HepG2 (cell line): Measurements from ENCODE around the gene VPS25. TPM values are rescaled to one million over a fixed set of nuclear protein-coding genes. Genes with fewer than 3 reads are reported as not detected.

Experiments
- HNF4G ChIP-seq, 2 experiments: sonication (generic) in 1 of 2; formaldehyde crosslinking in 1 of 2; IDR thresholded peaks; 2 replicates each; pipeline versions ENCODE4 v1.4.0 to v1.6.1; 2011 to 2020; ENCODE audit warnings: borderline replicate concordance in 2 of 2, low read depth in 2 of 2, mild to moderate bottlenecking in 2 of 2, low read length in 1 of 2, missing genetic modification reagents in 1 of 2, moderate library complexity in 1 of 2
- HNRNPL ChIP-seq: fragments of 200-400 bp; formaldehyde crosslinking; IDR thresholded peaks from 2 replicates; pipeline ENCODE4 v1.6.1; 2017; ENCODE audit warnings: mild to moderate bottlenecking, low read depth, low read length
- HOXA7 ChIP-seq: sonication (generic); formaldehyde crosslinking; IDR thresholded peaks from 2 replicates; pipeline ENCODE4 v1.8.1; 2022; ENCODE audit warnings: mild to moderate bottlenecking, missing genetic modification reagents, moderate library complexity
- SIN3B ChIP-seq: fragments of 150-350 bp; IDR thresholded peaks from 2 replicates; pipeline ENCODE4 v1.6.1; 2014; ENCODE audit warnings: low read length
- SMAD9 ChIP-seq: sonication (generic); formaldehyde crosslinking; IDR thresholded peaks from 2 replicates; pipeline ENCODE4 v1.5.1; 2020; ENCODE audit warnings: mild to moderate bottlenecking, missing genetic modification reagents
- ZEB1 ChIP-seq: IDR thresholded peaks from 2 replicates; pipeline ENCODE4 v1.6.1; 2012; ENCODE audit warnings: mild to moderate bottlenecking, low read depth, inconsistent platforms; ENCODE audit not compliant: insufficient replicate concordance
- ZNF160 ChIP-seq: sonication (generic); formaldehyde crosslinking; IDR thresholded peaks from 2 replicates; pipeline ENCODE4 v1.8.0; 2022; ENCODE audit warnings: mild to moderate bottlenecking, inconsistent platforms, missing genetic modification reagents
- ZNF333 ChIP-seq: sonication (generic); formaldehyde crosslinking; IDR thresholded peaks from 2 replicates; pipeline ENCODE4 v1.4.0; 2020; ENCODE audit warnings: mild to moderate bottlenecking, missing genetic modification reagents, borderline replicate concordance
- ZNF446 ChIP-seq: sonication (generic); formaldehyde crosslinking; IDR thresholded peaks from 2 replicates; pipeline ENCODE4 v1.5.0; 2020; ENCODE audit warnings: mild to moderate bottlenecking, missing genetic modification reagents
- ZNF543 ChIP-seq: sonication (generic); formaldehyde crosslinking; IDR thresholded peaks from 2 replicates; pipeline ENCODE4 v1.4.0; 2020; ENCODE audit warnings: mild to moderate bottlenecking, missing genetic modification reagents
- ZNF552 ChIP-seq: sonication (generic); formaldehyde crosslinking; IDR thresholded peaks from 2 replicates; pipeline ENCODE4 v1.9.0; 2022; ENCODE audit warnings: missing genetic modification reagents, mild to moderate bottlenecking, borderline replicate concordance
- ZNF766 ChIP-seq: sonication (generic); formaldehyde crosslinking; IDR thresholded peaks from 2 replicates; pipeline ENCODE4 v1.5.0; 2020; ENCODE audit warnings: missing genetic modification reagents, borderline replicate concordance
- ZNF800 ChIP-seq: sonication (generic); formaldehyde crosslinking; IDR thresholded peaks from 2 replicates; pipeline ENCODE4 v1.4.0; 2020; ENCODE audit warnings: missing genetic modification reagents
- ZNF839 ChIP-seq: sonication (generic); formaldehyde crosslinking; IDR thresholded peaks from 2 replicates; pipeline ENCODE4 v1.4.0; 2020; ENCODE audit warnings: missing genetic modification reagents, mild to moderate bottlenecking, borderline replicate concordance
- ZNF878 ChIP-seq: sonication (generic); formaldehyde crosslinking; IDR thresholded peaks from 2 replicates; pipeline ENCODE4 v1.8.1; 2023; ENCODE audit warnings: mild to moderate bottlenecking, missing genetic modification reagents, moderate library complexity
- ZSCAN31 ChIP-seq: sonication (generic); formaldehyde crosslinking; IDR thresholded peaks from 2 replicates; pipeline ENCODE4 v1.5.0; 2020; ENCODE audit warnings: low read depth, mild to moderate bottlenecking, missing genetic modification reagents
- polyA plus RNA-seq, 8 experiments: library from polyadenylated mRNA; depleted of rRNA in 3 of 8; stranded (reverse) in 7 of 8; unstranded in 1 of 8; fragments of >200 nt; fragmentation: Illumina TruSeq in 4 of 8; extraction: Trizol in 4 of 8; gene quantifications; 2 replicates each; pipeline versions ENCODE4 v1.2.1 to v1.2.3, GENCODE V29; 2011 to 2016; ENCODE audit warnings: low read depth in 4 of 8, missing spikeins in 1 of 8, mixed read lengths in 1 of 8; ENCODE audit not compliant: insufficient read depth in 1 of 8
- total RNA-seq, 5 experiments: library from RNA; depleted of rRNA; stranded (reverse); fragments of >200 nt; fragmentation: Illumina TruSeq; extraction: Trizol; gene quantifications; 2 replicates each; pipeline ENCODE4 v1.2.3, GENCODE V29; 2016; ENCODE audit warnings: low read depth in 1 of 5
- TF ChIP-seq, protein P1 (sequence below): sonication (generic); formaldehyde crosslinking; IDR thresholded peaks from 2 replicates; pipeline ENCODE4 v1.9.0; 2021; ENCODE audit warnings: missing genetic modification reagents, mild to moderate bottlenecking, borderline replicate concordance
- TF ChIP-seq, protein P2 (sequence below): sonication (generic); formaldehyde crosslinking; IDR thresholded peaks from 2 replicates; pipeline ENCODE4 v1.5.1; 2020; ENCODE audit warnings: missing genetic modification reagents, mild to moderate bottlenecking, borderline replicate concordance
- TF ChIP-seq, protein P3 (sequence below): sonication (generic); formaldehyde crosslinking; IDR thresholded peaks from 2 replicates; pipeline ENCODE4 v1.4.0; 2020; ENCODE audit warnings: mild to moderate bottlenecking, missing genetic modification reagents
- TF ChIP-seq, protein P4 (sequence below): sonication (generic); formaldehyde crosslinking; IDR thresholded peaks from 2 replicates; pipeline ENCODE4 v1.4.0; 2020; ENCODE audit warnings: missing genetic modification reagents

The VPS25 gene
- total and polyA plus RNA-seq, 2 of the 13 experiments (the other 11 are each of a cell fraction or from before 2014, with no cell fraction given): 161 to 249 TPM

- peak; percentile 81; the same call in 1 of the 2 replicates for TF ChIP-seq ZNF800 (CRISPR knock-in tag)
- TF ChIP-seq, protein P1, sequence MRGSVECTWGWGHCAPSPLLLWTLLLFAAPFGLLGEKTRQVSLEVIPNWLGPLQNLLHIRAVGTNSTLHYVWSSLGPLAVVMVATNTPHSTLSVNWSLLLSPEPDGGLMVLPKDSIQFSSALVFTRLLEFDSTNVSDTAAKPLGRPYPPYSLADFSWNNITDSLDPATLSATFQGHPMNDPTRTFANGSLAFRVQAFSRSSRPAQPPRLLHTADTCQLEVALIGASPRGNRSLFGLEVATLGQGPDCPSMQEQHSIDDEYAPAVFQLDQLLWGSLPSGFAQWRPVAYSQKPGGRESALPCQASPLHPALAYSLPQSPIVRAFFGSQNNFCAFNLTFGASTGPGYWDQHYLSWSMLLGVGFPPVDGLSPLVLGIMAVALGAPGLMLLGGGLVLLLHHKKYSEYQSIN (CRISPR knock-in tag): no peak
- peak; percentile 49; the same call in 1 of the 2 replicates for TF ChIP-seq ZNF766 (CRISPR knock-in tag)
- no peak for TF ChIP-seq HNF4G (IDR thresholded peaks at IDR 0.05; ENCODE audit: borderline replicate concordance, low read depth, low read length)
- TF ChIP-seq HNF4G (CRISPR knock-in tag; IDR thresholded peaks at IDR 0.05; ENCODE audit: borderline replicate concordance, low read depth): no peak
- TF ChIP-seq ZSCAN31 (CRISPR knock-in tag): peak; percentile 81; the same call in 1 of the 2 replicates
- TF ChIP-seq ZNF446 (CRISPR knock-in tag): no peak
- TF ChIP-seq, protein P2, sequence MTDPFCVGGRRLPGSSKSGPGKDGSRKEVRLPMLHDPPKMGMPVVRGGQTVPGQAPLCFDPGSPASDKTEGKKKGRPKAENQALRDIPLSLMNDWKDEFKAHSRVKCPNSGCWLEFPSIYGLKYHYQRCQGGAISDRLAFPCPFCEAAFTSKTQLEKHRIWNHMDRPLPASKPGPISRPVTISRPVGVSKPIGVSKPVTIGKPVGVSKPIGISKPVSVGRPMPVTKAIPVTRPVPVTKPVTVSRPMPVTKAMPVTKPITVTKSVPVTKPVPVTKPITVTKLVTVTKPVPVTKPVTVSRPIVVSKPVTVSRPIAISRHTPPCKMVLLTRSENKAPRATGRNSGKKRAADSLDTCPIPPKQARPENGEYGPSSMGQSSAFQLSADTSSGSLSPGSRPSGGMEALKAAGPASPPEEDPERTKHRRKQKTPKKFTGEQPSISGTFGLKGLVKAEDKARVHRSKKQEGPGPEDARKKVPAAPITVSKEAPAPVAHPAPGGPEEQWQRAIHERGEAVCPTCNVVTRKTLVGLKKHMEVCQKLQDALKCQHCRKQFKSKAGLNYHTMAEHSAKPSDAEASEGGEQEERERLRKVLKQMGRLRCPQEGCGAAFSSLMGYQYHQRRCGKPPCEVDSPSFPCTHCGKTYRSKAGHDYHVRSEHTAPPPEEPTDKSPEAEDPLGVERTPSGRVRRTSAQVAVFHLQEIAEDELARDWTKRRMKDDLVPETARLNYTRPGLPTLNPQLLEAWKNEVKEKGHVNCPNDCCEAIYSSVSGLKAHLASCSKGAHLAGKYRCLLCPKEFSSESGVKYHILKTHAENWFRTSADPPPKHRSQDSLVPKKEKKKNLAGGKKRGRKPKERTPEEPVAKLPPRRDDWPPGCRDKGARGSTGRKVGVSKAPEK (CRISPR knock-in tag): peak; percentile 49; the same call in 1 of the 2 replicates
- TF ChIP-seq ZNF839 (CRISPR knock-in tag): peak; percentile 97
- peak; percentile 91 for TF ChIP-seq ZNF160 (CRISPR knock-in tag)
- peak; percentile 76; the same call in 1 of the 2 replicates for TF ChIP-seq HNRNPL
- TF ChIP-seq SMAD9 (CRISPR knock-in tag): peak; percentile 73; the same call in 1 of the 2 replicates
- TF ChIP-seq ZNF878 (CRISPR knock-in tag): no peak
- TF ChIP-seq HOXA7 (CRISPR knock-in tag): no peak
- 0 out of 2 replicates have a peak, but pooled peaks have one; percentile 67 for TF ChIP-seq ZNF543 (CRISPR knock-in tag)
- peak; percentile 80 for TF ChIP-seq ZEB1
- TF ChIP-seq, protein P3, sequence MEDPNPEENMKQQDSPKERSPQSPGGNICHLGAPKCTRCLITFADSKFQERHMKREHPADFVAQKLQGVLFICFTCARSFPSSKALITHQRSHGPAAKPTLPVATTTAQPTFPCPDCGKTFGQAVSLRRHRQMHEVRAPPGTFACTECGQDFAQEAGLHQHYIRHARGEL (CRISPR knock-in tag): peak; percentile 19; the same call in 1 of the 2 replicates
- TF ChIP-seq SIN3B: peak; percentile 95
- TF ChIP-seq ZNF552 (CRISPR knock-in tag): peak; percentile 90; the same call in 1 of the 2 replicates
- 0 out of 2 replicates have a peak, but pooled peaks have one; percentile 15 for TF ChIP-seq ZNF333 (CRISPR knock-in tag)
- TF ChIP-seq, protein P4, sequence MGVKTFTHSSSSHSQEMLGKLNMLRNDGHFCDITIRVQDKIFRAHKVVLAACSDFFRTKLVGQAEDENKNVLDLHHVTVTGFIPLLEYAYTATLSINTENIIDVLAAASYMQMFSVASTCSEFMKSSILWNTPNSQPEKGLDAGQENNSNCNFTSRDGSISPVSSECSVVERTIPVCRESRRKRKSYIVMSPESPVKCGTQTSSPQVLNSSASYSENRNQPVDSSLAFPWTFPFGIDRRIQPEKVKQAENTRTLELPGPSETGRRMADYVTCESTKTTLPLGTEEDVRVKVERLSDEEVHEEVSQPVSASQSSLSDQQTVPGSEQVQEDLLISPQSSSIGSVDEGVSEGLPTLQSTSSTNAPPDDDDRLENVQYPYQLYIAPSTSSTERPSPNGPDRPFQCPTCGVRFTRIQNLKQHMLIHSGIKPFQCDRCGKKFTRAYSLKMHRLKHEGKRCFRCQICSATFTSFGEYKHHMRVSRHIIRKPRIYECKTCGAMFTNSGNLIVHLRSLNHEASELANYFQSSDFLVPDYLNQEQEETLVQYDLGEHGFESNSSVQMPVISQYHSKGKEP (CRISPR knock-in tag): peak; percentile 89; the same call in 1 of the 2 replicates
Observed at GRCh38 chr17:42773290-42774035, at the start of gene VPS25 (continued).
